Fibroblast of pulmonary artery (primary cell): ENCODE measurements around the gene LRRC74B.
"Not testable (repeated sequence)": the region's sequence is repeated elsewhere in the genome, so short reads cannot be mapped to it uniquely, and the experiment has no call there.

Source experiments
- DNase-seq: peaks from one replicate; pipeline ENCODE4 v3.0.0-alpha.2; 2010; ENCODE audit warnings: low read depth
- H3K4me3 ChIP-seq: replicated peaks from 2 replicates; pipeline ENCODE4 v1.5.1; 2011; ENCODE audit warnings: low read depth, mild to moderate bottlenecking, control low read depth, low read length, moderate library complexity
- CTCF ChIP-seq: IDR thresholded peaks from 2 replicates; pipeline ENCODE4 v1.5.1; 2011; ENCODE audit warnings: mild to moderate bottlenecking, control low read depth, low read length, inconsistent platforms; ENCODE audit errors: missing control alignments

LRRC74B gene

GRCh38 chr22:20999350-21000206 is 46.2 kb upstream of the LRRC74B start:
- DNase-seq = no peak
- no peak overlapping the region for H3K4me3 ChIP-seq
- no peak for TF ChIP-seq CTCF

DNA sequence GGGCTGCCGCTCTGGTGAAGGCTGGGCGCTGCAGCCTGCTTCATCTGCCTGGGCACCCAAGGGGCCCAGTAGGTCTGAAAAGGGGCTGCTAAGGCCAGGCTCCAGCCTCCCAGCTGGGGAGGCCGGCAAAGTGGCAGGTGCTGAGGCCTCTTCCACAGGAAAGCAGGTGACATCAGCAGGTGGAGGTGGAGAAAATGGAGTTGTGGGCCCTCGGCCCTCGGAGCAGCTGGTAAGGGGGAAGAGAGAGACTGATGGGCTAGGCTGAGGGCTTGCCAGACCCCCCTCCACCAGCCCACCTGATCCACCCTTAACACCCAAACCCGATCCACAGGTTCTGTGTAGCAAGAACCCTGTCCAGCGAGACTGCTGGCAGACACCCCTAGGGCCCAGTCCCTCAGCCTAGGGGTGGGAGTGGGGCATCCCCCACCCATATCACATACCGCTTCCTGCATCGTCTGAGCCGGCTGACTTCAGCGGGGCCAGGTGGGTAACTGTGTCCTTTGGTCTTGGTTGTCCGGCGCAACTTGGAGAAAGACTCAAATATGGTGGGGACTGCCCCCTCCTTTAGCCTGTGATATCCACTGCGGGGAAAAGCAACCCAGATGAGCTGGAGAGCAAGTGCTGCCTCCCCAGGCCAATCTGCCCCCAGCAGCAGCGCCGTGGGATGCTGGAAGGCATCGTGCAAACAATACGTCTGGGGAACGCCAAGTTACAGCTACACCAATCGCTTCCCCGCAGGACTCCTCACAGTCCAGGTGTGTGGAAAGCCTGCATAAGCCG is 45.3 kb upstream of the LRRC74B start:
- no peak for DNase-seq
- H3K4me3 ChIP-seq = peak overlapping the region; percentile 91
- TF ChIP-seq CTCF = no peak

- no peak for TF ChIP-seq CTCF
- H3K4me3 ChIP-seq = peak overlapping the region; percentile 91
- DNase-seq = no peak
Measured at GRCh38 chr22:21000987-21001600, 44.7 kb upstream of the LRRC74B start.

GRCh38 chr22:21001601-21002325 is 44.0 kb upstream of the LRRC74B start, which contains the start of gene THAP7:
THAP7 (minus strand) TSS chr22:21002118; CDS start chr22:21001911, 207 bp downstream.
- H3K4me3 ChIP-seq = peak within 1 kb of the TSS; percentile 91
- TF ChIP-seq CTCF = no peak
- peak; percentile 95 for DNase-seq

- no peak for DNase-seq
- TF ChIP-seq CTCF = no peak
- H3K4me3 ChIP-seq = no peak overlapping the region
Measured at GRCh38 chr22:21003782-21004181, 42.0 kb upstream of the LRRC74B start.

- H3K4me3 ChIP-seq, DNase-seq: not testable (repeated sequence)
Measured at GRCh38 chr22:21009208-21009607, 36.5 kb upstream of the LRRC74B start.
